GM08714 (cell line): ENCODE data around the gene RHAG.
"Not testable (repeated sequence)": the region's sequence is repeated elsewhere in the genome, so short reads cannot be mapped to it uniquely, and the experiment has no call there.

Experiments used
- H3K4me3 ChIP-seq: fragments of 200-500 bp; sonication (Bioruptor generic); 2 replicates; pipeline ENCODE4 v1.5.1; 2014; ENCODE audit warnings: mild to moderate bottlenecking, low read length, inconsistent platforms
- ZNF274 ChIP-seq: IDR thresholded peaks from 2 replicates; pipeline ENCODE4 v1.6.1; 2012; ENCODE audit warnings: mild to moderate bottlenecking, low read depth, low read length

The RHAG gene

DNA sequence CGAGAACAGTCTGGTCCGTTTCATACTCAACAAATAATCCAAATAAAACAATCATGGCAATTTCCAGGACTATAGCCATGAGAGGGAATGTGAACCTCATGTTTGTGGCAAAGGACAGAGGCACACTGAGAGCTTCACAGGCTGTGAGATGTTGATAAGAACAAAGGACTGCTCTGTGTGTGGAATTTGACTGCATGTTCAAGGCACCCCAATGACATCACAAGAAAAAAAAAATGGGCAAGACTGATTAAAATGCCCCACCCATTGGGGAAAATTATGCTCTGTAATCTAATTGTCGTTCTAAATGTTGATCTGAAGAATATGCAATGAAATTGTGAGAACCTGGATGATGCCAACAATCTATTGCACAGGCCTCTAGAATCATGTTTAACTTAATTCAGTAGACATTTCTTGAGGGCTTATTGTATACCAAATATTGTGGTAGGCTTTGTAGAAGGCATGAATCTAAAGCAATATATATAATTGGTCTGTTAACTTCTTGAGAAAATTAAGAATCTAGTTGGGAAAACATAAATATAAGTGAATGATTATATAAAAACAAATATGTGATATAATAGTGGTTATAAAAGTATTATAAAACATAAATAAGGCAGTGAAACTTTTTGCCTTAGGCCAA lies at the start of gene RHAG:
RHAG (minus strand) TSS at position 127 of the 637 bp plus-strand sequence; CDS start at position 100, 27 bp downstream.
- H3K4me3 ChIP-seq = no peak within 1 kb of the TSS
- TF ChIP-seq ZNF274 = no peak

DNA sequence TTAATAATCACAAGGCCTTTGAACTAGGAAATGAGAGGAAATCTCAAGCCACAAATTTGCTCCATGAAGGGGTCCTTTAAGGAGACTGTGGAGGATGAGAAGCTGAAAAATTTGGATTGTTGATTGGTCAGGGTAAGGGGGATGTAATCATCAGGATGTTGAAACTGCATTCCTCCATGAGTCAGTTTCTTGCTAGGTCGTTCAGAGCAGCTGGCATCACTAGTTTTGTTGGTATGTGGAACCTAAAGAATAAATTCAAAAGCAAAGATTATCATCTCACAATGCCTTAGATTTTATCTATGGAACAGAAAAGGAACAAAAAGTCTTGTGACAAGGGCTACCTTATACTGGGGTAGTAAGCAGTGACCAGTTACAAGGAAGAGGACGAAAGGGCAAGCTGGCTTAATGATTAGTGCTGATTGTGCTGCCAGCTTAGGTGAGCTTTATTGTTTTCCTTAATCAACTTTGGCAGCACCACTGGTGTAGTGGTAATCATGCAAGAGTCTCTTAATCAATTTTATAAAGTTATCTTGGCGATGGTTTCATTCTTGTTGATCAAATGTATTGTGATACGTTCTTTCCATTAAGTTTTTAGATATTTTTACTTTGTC lies 40.1 kb upstream of the RHAG start:
- no peak for TF ChIP-seq ZNF274
- H3K4me3 ChIP-seq = no peak overlapping the region

DNA sequence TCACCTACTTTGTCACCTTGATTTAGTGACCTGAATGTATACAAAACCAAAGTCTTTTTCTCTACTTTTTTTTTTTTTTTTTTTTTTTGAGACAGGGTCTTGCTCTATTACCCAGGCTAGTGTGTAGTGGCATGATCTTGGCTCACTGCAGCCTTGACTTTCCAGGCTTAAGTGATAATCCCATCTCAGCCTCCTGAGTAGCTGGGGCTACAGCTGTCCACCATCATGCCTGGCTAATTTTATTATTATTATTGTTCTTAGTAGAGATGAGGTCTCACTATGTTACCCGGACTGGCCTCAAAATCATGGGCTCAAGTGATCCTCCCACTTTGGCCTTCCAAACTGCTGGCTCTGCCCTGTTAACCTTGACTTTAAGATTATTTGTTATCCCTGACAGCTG lies 39.2 kb upstream of the RHAG start:
- no peak for TF ChIP-seq ZNF274
- no peak overlapping the region for H3K4me3 ChIP-seq

DNA sequence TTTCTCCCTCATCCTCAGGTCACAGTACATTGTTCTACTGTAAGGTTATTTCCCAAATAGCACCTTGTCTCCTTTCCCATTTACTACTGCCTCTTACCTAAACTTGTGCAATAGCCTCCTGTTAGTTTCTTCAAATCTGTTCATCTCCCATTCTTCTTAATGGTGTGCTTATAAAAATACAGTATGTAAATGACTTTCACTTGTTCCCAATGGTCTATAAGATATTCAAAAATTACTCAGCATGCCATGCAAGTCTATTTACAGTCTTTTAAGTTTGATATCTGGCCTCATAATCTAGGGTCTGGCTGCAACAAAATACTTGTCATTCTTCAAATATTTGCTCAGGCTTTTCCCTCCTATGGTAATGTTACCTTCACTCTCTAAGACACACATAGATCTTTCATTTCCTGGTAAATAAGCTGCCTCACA lies 31.5 kb upstream of the RHAG start:
- no peak for TF ChIP-seq ZNF274
- no peak overlapping the region for H3K4me3 ChIP-seq

DNA sequence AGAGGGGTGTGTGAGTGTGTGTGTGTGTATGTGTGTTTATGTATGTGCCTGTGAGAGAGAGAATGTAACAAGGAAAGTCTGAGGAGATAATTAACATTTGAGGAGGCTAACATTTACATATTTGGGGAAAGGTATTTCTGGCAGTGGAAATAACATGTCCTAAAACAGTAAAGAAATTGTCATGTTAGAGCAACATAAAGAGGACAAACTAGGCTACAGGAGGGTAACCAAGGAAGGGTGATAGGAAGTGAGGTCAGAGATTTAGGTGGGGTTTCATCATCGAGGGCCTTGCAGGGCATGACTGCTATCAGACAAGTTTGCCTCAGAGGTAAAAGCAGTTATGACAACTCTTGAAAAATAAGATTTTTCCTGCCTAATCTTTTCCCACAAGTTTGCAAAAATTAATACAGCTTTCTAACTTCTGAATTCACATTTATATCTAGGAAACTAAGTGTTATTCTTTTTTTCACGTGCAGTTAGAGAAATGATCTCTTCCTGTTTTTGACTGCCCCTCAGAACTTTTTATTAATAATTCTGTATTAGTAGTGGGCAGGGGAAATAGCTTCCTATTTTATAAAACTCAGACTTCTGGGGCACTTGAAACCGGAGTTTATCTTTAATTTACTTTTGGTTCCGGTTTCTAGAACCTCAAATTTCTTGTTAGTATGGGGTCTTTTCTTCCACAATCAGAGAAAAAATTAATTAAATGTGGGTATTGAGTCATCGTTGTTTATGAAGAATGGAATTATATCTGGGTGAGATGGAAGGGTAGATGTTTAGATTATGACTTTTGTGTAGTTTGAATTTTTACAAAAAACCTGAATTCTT lies 30.5 kb upstream of the RHAG start:
- TF ChIP-seq ZNF274 = no peak
- no peak overlapping the region for H3K4me3 ChIP-seq

DNA sequence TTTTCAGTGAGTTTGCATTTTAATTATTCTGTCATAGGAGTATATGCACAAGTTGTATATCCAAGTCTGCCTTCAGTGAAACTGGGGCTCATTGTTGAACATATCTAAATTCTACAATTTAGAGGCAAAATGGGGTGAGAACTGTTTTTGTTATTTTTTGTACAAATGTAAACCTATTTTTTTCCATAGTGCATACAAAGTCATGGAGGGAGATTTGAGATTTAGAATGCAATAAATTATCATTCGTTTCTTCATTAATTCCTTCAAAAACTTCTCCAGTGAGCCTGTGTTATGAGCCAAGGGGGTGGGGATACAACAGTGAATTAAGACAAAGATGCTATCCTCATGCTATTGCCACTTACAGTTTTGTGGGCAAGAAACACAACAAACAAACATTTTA lies 29.8 kb upstream of the RHAG start:
- no peak overlapping the region for H3K4me3 ChIP-seq
- TF ChIP-seq ZNF274 = no peak

DNA sequence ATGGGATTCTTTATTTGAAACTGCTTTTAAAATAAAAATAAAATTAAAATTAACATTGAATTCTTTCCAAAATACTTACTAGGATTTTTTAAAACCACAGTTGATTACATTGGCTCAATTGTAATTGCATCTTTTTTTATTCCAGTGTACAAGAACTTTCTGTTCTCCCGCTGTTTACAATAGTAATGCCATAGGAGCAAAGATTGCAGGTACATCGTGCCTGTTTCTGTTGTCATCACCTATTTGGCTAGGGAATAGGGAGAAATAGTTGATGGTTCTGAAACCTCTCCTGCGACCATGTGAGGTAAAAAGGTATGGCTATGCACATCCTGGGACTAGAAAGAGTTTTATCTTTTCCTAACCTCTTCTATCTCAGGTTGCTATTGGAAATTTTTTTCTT lies 28.2 kb upstream of the RHAG start:
- TF ChIP-seq ZNF274 = no peak
- no peak overlapping the region for H3K4me3 ChIP-seq

DNA sequence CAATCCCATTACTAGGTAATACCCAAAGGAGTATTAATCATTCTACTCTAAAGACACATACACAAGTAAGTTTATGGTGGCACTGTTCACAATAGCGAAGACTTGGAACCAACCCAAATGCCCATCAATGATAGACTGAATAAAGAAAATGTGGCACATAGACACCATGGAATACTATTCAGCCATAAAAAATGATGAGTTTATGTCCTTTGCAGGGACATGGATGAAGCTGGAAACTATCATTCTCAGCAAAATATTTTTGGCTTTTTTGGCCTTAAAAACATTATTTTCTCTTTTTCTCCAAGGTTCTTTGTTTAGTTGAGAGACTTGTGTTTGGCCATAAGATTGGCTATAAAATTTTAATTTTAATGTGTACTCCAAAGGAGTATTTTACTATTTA lies 27.4 kb upstream of the RHAG start:
- H3K4me3 ChIP-seq = not testable (repeated sequence)

DNA sequence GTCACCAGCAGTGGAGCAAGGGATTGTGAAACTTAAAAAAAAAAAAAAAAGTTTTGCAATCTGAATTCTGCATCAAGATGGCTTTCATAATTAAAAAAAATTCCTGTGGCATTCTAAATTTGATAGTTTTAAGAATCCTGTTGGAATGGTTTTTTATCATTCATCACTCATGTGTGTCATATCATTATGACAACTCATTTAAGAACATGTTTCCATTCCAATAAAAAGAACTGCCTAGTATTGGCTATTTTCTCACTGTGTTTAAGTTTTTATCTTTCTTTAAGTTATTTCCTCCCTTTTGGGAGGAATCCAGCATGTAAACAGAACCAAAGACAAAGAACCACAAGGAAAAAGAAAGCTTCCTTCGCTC lies 26.2 kb upstream of the RHAG start:
- no peak for TF ChIP-seq ZNF274
- no peak overlapping the region for H3K4me3 ChIP-seq

DNA sequence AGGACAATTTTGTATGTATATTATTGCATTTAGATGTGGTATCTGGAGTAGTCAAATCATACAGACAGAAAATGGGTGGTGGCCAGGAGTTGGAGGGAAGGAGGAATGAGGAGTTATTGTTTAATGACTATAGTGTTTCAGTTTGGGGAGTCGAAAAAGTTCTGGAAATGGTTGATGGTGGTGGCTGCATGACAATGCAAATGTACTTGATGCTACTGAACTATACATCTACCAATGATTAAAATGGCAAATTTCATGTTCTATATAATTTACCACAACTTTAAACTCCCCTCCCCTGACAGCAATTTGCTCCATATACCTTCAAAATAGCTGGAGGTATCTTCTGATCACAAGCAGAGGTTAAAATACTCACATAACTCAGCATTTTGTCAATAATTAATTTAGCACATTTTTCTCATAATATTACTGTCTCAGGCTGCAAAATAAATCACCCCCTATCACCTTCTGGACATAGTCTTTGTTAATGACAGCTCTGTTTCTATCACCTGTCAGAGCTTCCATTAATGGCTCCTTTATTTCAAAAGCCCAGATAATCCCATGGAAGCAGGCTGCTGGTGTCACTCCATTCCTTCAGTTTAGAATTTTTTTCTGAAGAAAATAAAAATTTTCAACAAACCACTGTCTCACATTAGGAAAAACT lies 25.7 kb upstream of the RHAG start:
- H3K4me3 ChIP-seq = no peak overlapping the region
- no peak for TF ChIP-seq ZNF274

DNA sequence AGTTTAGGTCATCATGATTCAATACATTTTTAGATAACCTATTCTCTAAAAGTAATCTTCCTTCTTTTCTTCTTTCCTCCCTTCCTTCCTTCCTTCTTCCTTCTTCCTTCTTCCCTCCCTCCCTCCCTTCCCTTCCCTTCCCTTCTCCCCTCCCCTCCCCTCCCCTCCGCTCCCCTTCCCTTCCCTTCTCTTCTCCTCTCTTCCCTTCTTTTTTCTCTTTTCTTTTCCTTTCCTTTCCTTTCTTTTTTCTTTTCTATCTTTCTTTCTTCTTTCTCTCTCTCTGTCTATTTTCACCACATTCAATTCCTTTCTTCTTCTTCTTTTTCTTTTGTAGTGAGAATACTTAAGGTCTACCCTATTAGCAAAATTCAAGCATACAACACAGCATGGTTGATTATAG lies 17.3 kb upstream of the RHAG start:
- TF ChIP-seq ZNF274 = no peak
- no peak overlapping the region for H3K4me3 ChIP-seq

DNA sequence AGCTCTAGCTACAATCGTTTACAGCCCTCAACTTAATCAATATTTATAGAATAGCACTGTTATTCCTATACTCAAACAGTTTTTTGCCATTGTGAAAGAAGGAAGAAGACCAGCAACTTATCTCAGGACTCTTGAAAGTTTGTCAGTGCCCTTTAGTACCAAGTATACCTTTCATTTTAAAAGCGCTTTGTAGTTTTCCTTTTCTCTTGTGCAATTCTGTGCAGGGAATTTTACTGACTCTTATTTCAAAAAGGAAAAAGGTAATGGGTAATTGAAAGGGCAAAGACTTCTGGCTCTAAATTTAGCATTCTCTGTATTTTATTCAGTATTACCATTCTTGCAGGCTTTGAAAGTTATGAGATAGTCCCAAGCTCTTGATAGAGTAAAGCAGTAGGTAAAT lies 16.8 kb upstream of the RHAG start:
- no peak for TF ChIP-seq ZNF274
- no peak overlapping the region for H3K4me3 ChIP-seq

DNA sequence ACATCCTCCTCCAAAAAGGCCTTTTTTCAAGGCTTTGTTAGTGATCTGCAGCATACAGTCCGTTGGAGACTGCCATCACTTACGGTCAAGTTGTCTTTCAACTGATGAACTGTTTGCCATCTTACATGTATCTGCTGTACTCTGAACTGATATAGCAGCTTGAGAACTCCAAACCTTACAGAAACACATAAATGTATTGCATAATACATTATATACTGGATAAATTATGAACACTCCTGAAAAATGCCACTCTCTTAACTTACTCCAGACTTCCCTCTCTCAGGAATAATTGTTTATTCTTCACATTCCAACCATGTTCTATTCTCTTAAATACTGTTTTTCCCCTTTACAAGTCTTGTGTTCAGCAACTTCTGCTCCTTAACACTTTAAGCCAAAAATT lies 14.6 kb upstream of the RHAG start:
- H3K4me3 ChIP-seq = no peak overlapping the region
- TF ChIP-seq ZNF274 = no peak

DNA sequence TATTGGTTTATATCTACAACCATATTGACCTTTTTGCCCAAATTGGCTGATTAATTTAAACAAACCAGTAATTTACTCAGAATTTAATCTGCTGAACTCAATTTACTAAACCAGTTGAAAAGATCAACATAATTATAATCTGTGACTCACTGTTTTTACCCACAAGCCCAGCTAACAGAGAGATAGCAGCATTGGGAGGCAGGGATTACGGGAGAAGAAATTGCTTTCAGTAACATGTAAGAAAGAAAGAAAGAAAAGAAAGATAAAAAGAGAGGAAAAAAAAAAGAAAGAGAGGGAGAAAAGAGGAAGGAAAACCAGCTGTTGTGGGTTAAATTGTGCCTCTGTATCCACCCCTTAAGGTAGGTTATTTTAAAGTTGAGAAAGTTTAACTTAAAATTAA lies 13.3 kb upstream of the RHAG start:
- no peak overlapping the region for H3K4me3 ChIP-seq
- no peak for TF ChIP-seq ZNF274

DNA sequence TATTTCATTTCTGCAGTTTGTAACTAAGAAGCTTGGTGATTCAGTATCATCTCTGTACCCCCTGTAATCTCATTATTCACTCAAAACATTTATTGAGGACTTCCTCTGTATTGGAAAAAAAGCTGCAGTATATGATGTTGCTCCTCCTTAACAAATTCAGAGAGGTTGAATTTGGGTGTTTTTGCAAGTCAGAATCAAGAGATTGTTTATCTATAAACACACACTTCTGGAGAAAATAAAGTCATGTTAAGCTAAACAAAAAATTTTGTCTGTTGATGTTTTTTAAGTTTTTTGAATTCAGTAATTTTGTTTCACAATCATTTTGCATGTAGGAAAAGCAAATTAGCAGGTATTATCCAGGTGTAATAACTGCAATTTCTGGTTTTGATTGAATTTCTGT lies 11.4 kb upstream of the RHAG start:
- H3K4me3 ChIP-seq = no peak overlapping the region
- TF ChIP-seq ZNF274 = no peak

DNA sequence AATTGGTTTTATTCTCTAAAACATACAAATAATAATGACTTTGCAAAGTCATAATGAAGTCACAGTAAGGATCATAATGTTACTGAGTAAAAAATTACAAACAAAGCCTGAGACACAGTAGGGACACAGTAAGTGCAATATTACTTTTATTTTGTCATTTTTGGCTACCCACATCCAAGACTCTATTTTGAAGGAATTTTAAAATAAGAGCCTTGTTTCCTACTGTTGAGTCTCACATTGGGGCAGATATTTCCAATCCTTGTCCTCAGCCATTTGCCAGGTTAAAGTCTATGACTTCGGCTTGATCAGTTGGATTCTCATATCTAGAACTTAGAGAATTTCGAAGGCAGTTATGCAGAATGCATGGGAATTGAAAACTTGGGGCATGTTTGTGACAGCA lies 10.8 kb upstream of the RHAG start:
- H3K4me3 ChIP-seq = no peak overlapping the region
- TF ChIP-seq ZNF274 = no peak
